ENCODE measurements around the gene DNAJA4.

The DNAJA4 gene

GRCh38 chr15:78247911-78248310 is 16.5 kb upstream of the DNAJA4 start:
- TF ChIP-seq, protein P1, sequence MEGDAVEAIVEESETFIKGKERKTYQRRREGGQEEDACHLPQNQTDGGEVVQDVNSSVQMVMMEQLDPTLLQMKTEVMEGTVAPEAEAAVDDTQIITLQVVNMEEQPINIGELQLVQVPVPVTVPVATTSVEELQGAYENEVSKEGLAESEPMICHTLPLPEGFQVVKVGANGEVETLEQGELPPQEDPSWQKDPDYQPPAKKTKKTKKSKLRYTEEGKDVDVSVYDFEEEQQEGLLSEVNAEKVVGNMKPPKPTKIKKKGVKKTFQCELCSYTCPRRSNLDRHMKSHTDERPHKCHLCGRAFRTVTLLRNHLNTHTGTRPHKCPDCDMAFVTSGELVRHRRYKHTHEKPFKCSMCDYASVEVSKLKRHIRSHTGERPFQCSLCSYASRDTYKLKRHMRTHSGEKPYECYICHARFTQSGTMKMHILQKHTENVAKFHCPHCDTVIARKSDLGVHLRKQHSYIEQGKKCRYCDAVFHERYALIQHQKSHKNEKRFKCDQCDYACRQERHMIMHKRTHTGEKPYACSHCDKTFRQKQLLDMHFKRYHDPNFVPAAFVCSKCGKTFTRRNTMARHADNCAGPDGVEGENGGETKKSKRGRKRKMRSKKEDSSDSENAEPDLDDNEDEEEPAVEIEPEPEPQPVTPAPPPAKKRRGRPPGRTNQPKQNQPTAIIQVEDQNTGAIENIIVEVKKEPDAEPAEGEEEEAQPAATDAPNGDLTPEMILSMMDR (IDR thresholded peaks at IDR 0.05; ENCODE audit: insufficient read depth, low read length, missing control alignments), result no peak
- ChIA-PET CTCF (interaction anchor here (0.9 kb wide), 1 partner anchor 140 kb away, joined by 4 read pairs; no protein-coding TSS in a partner anchor), POLR2A (no interaction called here)
- H3K4me3 ChIP-seq (ENCODE audit: low read depth, low read length), result no peak overlapping the region
- DNase-seq (ENCODE audit: low read depth, low spot score), result no peak

DNA sequence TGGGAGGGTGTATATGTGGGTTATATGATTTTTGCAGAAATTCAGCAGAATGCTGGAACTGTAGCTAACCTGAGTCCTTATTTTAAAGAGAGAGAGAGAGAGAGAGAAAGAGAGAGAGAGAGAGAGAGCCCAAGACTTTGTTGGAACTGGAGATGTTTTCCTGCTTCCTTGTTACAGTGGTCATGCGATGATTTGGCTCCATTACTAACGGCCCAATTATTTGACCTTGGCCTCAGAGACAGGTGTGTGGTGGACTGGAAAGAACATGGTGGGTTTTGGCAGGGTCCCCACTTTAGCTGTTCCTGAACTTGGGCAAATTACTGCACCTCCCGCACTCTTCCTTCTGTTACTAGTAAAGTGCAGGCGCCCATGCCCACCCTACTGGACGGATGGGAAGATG is 15.2 kb upstream of the DNAJA4 start:
- no peak overlapping the region for H3K4me3 ChIP-seq (ENCODE audit: low read depth, low read length)
- TF ChIP-seq, protein P1 (IDR thresholded peaks at IDR 0.05; ENCODE audit: insufficient read depth, low read length, missing control alignments), result no peak
- DNase-seq (ENCODE audit: low read depth, low spot score), result no peak
- CTCF ChIA-PET, result interaction anchor here (0.7 to 1.7 kb wide), 3 partner anchors 8 to 141 kb away, joined by 3 to 8 read pairs (median 6); no protein-coding TSS in a partner anchor
- POLR2A ChIA-PET, result no interaction called here

GRCh38 chr15:78251136-78251535 is 13.2 kb upstream of the DNAJA4 start:
- TF ChIP-seq, protein P1 (IDR thresholded peaks at IDR 0.05; ENCODE audit: insufficient read depth, low read length, missing control alignments), result no peak
- ChIA-PET CTCF (interaction anchor here (0.8 to 10.8 kb wide), 2 partner anchors 9 to 10 kb away, joined by 4 to 102 read pairs; no protein-coding TSS in a partner anchor), POLR2A (no interaction called here)
- no peak overlapping the region for H3K4me3 ChIP-seq (ENCODE audit: low read depth, low read length)
- no peak for DNase-seq (ENCODE audit: low read depth, low spot score)

DNA sequence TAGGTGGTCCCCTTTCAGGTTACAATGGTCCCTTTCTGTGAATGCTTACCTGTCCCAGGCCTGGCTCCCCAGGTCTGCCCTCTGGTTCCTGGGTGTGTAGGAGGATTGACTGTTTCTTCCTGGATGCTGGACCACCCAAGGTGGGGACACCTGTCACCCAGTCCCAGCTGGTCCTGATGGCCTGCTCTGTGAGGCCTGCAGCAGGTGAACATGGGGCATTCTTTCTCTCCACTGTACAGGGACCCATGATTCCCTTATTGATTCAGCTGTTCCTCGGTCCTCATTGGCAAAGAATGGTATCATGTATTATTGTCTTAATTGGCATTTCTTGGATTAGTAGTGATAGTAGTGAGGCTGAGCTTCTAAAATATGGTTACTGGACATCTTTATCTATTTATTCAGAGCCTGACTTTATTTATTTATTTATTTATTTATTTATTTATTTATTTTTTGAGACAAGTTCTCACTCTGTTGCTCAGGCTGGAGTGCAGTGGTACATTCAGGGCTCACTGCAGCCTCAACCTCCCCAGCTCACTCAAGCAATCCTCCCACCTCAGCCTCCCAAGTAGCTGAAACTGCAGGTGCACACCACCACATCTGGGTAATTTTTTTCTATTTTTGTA is 8.8 kb upstream of the DNAJA4 start:
- ChIA-PET CTCF (interaction anchor here (1.0 to 10.8 kb wide), 5 partner anchors 10 to 19 kb away, joined by 3 to 102 read pairs (median 4); no protein-coding TSS in a partner anchor), POLR2A (no interaction called here)
- DNase-seq (ENCODE audit: low read depth, low spot score), result no peak
- no peak overlapping the region for H3K4me3 ChIP-seq (ENCODE audit: low read depth, low read length)
- TF ChIP-seq, protein P1 (IDR thresholded peaks at IDR 0.05; ENCODE audit: insufficient read depth, low read length, missing control alignments), result no peak

DNA sequence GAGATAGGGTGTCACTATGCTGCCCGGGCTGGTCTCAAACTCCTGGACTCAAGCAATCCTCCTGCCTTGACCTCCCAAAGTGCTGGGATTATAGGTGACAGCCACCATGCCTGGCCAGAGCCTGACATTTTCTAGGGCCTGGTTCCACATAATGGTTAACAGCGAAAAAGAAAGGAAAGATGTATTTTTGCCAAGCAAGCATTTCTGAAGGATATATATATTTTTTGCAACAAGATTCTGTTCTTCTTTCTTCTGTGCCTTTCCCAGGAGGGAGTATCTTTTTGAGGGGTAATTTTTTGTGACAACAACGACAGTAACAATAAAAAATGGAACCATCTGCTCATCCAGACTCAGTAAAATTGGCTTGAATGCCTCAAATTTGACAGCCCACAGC is 8.3 kb upstream of the DNAJA4 start:
- CTCF ChIA-PET, result interaction anchor here (1.2 to 10.8 kb wide), 3 partner anchors 9 to 14 kb away, joined by 3 to 102 read pairs (median 4); no protein-coding TSS in a partner anchor
- H3K4me3 ChIP-seq (ENCODE audit: low read depth, low read length), result no peak overlapping the region
- TF ChIP-seq, protein P1 (IDR thresholded peaks at IDR 0.05; ENCODE audit: insufficient read depth, low read length, missing control alignments), result no peak
- POLR2A ChIA-PET, result no interaction called here
- no peak for DNase-seq (ENCODE audit: low read depth, low spot score)

DNA sequence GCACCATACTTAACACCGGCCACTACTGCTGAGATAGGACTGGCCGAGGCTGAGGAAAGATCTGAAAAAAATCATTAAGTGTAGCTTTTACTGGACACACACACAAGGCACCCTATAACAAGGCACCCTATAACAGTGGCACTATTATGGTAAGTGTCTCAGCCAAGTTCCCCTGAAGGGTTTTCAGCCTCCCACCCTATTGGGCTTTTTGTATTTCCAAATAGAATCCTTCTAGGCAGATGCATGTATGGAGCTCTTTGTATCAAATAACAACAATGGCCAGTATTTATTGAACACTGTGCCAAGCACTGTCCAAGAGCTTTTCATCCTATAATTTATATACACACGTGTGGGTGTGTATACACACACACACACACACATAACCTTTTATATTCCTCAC is 6.7 kb upstream of the DNAJA4 start:
- no peak overlapping the region for H3K4me3 ChIP-seq (ENCODE audit: low read depth, low read length)
- DNase-seq (ENCODE audit: low read depth, low spot score), result no peak
- ChIA-PET POLR2A (no interaction called here), CTCF (interaction anchor here (0.8 to 10.8 kb wide), 6 partner anchors 8 to 299 kb away, joined by 3 to 102 read pairs (median 4); no protein-coding TSS in a partner anchor)
- TF ChIP-seq, protein P1 (IDR thresholded peaks at IDR 0.05; ENCODE audit: insufficient read depth, low read length, missing control alignments), result no peak
